Measurements from ENCODE around the gene HRH2. TPM values are rescaled to one million over a fixed set of nuclear protein-coding genes. Genes with fewer than 3 reads are reported as not detected.
"Not testable (repeated sequence)": the region's sequence is repeated elsewhere in the genome, so short reads cannot be mapped to it uniquely, and the experiment has no call there.

Gene HRH2
- total RNA-seq, 1 donor from 2014 or later = 1.7 TPM

DNA sequence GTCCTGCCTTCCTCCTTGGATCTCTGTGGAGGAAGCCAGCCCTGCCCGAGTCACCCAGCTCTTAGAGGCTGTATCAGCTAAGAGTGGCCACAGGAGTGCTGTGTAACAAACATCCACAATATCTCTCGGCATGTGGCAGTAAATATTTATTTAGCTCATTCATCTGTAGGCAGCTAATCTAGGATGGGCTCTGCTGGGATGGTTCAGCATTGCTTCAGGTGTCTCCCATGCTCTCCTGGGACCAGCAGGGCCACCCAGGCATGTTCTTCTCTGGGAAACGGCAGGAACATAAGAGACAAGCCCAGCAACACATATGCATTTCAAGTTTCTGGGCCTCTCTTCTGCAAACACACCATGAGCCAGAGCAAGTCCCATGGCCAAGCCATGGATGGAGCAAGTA is 56.1 kb downstream of the HRH2 start:
- TF ChIP-seq, protein P1, sequence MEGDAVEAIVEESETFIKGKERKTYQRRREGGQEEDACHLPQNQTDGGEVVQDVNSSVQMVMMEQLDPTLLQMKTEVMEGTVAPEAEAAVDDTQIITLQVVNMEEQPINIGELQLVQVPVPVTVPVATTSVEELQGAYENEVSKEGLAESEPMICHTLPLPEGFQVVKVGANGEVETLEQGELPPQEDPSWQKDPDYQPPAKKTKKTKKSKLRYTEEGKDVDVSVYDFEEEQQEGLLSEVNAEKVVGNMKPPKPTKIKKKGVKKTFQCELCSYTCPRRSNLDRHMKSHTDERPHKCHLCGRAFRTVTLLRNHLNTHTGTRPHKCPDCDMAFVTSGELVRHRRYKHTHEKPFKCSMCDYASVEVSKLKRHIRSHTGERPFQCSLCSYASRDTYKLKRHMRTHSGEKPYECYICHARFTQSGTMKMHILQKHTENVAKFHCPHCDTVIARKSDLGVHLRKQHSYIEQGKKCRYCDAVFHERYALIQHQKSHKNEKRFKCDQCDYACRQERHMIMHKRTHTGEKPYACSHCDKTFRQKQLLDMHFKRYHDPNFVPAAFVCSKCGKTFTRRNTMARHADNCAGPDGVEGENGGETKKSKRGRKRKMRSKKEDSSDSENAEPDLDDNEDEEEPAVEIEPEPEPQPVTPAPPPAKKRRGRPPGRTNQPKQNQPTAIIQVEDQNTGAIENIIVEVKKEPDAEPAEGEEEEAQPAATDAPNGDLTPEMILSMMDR (conservative IDR thresholded peaks at IDR 0.05) = no peak
- no peak overlapping the region for H3K27ac Mint-ChIP-seq (ENCODE audit: unreplicated experiment)
- H3K36me3 Mint-ChIP-seq (ENCODE audit: low read depth) = peaks cover 10% of the 10 kb centered on the region
- H3K4me1 Mint-ChIP-seq = no peaks in the 10 kb centered on the region
- peaks cover 18% of the 10 kb centered on the region for H3K9me3 Mint-ChIP-seq
- H3K4me3 Mint-ChIP-seq = no peak overlapping the region
- DNase-seq (ENCODE audit: low read depth, low spot score) = no peak
- no peaks in the 10 kb centered on the region for H3K27me3 Mint-ChIP-seq (ENCODE audit: low read depth)

DNA sequence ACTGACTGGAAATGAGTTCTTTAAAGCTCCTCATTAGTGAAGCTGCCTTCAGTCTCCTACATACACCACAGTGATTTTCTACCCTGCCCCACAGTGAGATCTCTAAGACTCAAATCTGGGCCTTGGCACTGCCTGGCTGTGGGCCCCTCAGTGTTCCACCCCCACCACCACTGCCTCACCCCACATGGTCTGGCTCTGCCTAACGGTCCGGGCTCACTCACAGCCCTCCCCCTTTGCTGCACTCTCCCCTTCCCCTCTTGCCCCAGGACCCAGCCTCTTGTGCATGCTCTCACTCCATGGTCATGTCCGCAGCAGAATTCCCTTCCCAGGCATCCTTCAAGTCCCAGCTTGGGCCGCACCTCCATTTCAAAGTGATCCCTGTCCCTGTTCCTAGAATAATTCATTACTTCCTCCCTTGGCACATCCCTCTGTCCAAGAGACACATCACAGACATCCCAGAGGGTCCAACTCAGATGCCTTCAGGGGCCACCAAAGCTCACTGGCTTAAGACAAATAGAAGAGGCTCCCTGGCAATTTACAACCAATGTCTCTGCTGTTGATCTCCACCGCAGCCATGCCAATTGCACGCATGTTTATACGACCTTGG is 56.7 kb downstream of the HRH2 start:
- H3K9me3 Mint-ChIP-seq = peaks cover 18% of the 10 kb centered on the region
- no peak for DNase-seq (ENCODE audit: low read depth, low spot score)
- TF ChIP-seq, protein P1 (conservative IDR thresholded peaks at IDR 0.05) = no peak
- H3K27ac Mint-ChIP-seq (ENCODE audit: unreplicated experiment) = no peak overlapping the region
- no peak overlapping the region for H3K4me3 Mint-ChIP-seq
- peaks cover 10% of the 10 kb centered on the region for H3K36me3 Mint-ChIP-seq (ENCODE audit: low read depth)
- H3K4me1 Mint-ChIP-seq = no peaks in the 10 kb centered on the region
- H3K27me3 Mint-ChIP-seq (ENCODE audit: low read depth) = no peaks in the 10 kb centered on the region

DNA sequence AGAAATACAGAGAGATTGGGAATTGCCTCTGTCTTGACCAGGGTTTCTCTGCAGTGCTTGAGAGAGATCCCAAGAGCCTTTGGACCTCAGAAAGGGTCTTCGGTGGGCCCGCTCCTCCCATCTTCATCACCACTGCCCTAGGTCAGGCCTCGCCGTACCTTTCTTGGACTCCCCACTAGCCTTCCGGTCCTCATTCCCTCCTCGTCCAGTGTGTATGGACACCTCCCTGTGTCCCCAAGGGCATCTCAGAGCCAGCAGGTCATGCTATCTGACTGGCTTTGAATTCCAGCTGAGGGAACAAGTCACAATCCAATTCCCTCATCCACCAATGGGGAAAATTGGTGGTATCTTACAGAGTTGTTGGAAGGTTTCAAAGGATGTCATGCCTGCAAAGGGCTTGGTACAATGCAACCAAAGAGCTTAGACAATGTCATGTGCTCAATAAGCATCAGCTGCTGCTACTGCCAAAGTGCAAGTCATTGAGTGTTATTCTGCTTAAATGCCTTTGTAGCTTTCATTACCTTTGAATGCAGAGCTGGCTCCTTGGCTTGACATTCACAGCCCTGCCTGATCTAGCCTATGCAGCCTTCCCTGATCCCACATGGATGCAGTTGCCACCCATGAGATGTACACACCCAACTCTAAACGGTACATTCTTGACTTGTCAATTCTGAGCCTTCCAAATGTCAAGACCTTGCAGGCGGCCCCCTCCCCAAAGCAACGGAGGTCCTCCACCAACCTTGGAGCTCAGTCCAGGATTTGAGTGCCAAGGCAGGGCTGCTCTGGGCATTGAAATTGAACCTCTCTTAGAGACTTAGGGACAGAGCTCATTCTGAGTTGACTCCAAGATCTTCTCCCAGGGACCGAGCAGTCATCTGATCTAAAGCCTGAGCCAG is 58.0 kb downstream of the HRH2 start:
- H3K27ac Mint-ChIP-seq (ENCODE audit: unreplicated experiment) = no peak overlapping the region
- no peak overlapping the region for H3K4me3 Mint-ChIP-seq
- no peaks in the 10 kb centered on the region for H3K4me1 Mint-ChIP-seq
- no peaks in the 10 kb centered on the region for H3K27me3 Mint-ChIP-seq (ENCODE audit: low read depth)
- peaks cover 6% of the 10 kb centered on the region for H3K36me3 Mint-ChIP-seq (ENCODE audit: low read depth)
- DNase-seq (ENCODE audit: low read depth, low spot score) = no peak
- TF ChIP-seq, protein P1 (conservative IDR thresholded peaks at IDR 0.05) = no peak
- H3K9me3 Mint-ChIP-seq = peaks cover 15% of the 10 kb centered on the region

DNA sequence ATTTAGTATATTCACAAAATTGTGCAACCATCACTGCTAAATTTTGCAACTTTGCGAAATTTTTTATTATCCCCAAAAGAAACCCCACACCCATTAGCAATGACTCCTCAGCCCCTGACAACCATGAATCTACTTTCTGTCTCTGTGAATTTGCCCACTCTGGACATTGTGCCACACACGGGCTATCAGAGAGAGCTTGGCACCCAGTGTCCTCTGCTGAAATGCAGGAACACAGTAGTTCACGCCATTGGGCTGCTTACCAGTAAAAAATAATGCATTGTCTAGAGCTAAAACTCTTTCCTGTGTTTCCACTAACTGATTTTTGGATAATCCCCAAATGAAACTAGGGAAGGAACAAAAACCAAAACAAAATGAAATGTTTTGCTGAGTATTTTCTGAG is 60.0 kb downstream of the HRH2 start:
- no peaks in the 10 kb centered on the region for H3K27me3 Mint-ChIP-seq (ENCODE audit: low read depth)
- peaks cover 6% of the 10 kb centered on the region for H3K36me3 Mint-ChIP-seq (ENCODE audit: low read depth)

DNA sequence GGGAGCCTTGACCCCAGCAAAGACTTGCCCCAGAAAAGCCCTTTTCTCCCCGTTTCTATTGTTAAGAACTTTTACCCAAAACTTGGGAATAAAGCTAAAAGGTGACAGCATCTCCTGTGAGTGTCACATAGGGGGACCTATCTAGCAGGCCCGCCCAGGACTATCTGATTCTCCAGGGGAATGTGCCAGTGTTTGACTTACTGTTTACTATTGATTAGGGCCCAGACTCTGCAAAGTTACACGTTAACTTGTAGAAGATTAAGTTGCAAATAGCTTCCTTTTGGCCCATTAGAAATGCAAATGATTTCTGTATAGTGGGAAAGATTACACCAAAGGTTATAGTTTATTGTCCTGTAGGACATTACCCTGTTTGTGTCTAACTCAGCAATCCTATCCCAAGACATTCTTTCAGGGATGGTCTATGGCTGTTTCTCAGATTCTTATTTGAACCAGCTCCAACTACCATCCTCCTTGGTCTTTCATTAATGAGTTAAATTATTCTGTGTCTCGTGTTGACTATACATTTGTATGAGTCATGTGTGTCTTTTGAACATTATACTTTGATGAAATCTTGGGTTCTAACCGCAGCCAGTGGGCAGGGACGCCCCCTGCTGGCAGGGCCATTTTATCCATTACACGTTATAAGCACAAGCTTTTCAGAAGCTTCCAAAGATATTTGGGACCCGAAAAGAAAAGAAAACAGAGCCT is 60.7 kb downstream of the HRH2 start:
- TF ChIP-seq, protein P1 (conservative IDR thresholded peaks at IDR 0.05) = peak; percentile 77
- Mint-ChIP-seq H3K27me3 (ENCODE audit: low read depth) (no peaks in the 10 kb centered on the region), H3K27ac (ENCODE audit: unreplicated experiment) (no peak overlapping the region), H3K9me3 (peaks cover 12% of the 10 kb centered on the region), H3K4me1 (no peaks in the 10 kb centered on the region), H3K4me3 (no peak overlapping the region), H3K36me3 (ENCODE audit: low read depth) (peaks cover 6% of the 10 kb centered on the region)
- peak; percentile 29 for DNase-seq (ENCODE audit: low read depth, low spot score)

More for the DNA sequence above, 60.0 kb downstream of the HRH2 start:
- no peak for DNase-seq (ENCODE audit: low read depth, low spot score)
- TF ChIP-seq, protein P1 (conservative IDR thresholded peaks at IDR 0.05) = no peak
- Mint-ChIP-seq H3K4me1 (no peaks in the 10 kb centered on the region), H3K9me3 (peaks cover 12% of the 10 kb centered on the region), H3K4me3 (no peak overlapping the region), H3K27ac (ENCODE audit: unreplicated experiment) (no peak overlapping the region)

DNA sequence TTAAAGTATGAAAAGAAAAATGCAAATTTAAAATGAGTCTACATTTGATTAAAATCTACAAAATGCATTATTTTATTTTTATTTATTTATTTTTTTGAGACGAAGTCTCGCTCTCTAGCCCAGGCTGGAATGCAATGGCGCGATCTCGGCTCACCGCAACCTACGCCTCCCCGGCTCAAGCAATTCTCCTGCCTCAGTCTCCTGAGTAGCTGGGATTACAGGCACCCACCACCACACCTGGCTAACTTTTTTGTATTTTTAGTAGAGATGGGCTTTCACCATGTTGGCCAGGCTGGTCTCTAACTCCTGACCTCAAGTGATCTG is 61.2 kb downstream of the HRH2 start:
- peaks cover 12% of the 10 kb centered on the region for H3K9me3 Mint-ChIP-seq
- not testable (repeated sequence) for H3K36me3 Mint-ChIP-seq (ENCODE audit: low read depth); H3K27me3 Mint-ChIP-seq (ENCODE audit: low read depth); H3K4me1 Mint-ChIP-seq; H3K27ac Mint-ChIP-seq (ENCODE audit: unreplicated experiment); DNase-seq (ENCODE audit: low read depth, low spot score); H3K4me3 Mint-ChIP-seq

Data from neural crest cell (in vitro differentiated cells).